HG03558 (cell line): Measurements from ENCODE around the gene USP32.
"Not testable (repeated sequence)": the region's sequence is repeated elsewhere in the genome, so short reads cannot be mapped to it uniquely, and the experiment has no call there.

Experiments
- ATAC-seq: cut with Tn5 transposase; IDR thresholded peaks from one replicate; pipeline ENCODE4 v1.9.1; 2021; ENCODE audit warnings: moderate number of reproducible peaks; ENCODE audit not compliant: unreplicated experiment; ENCODE audit errors: extremely low read depth

Gene USP32

DNA sequence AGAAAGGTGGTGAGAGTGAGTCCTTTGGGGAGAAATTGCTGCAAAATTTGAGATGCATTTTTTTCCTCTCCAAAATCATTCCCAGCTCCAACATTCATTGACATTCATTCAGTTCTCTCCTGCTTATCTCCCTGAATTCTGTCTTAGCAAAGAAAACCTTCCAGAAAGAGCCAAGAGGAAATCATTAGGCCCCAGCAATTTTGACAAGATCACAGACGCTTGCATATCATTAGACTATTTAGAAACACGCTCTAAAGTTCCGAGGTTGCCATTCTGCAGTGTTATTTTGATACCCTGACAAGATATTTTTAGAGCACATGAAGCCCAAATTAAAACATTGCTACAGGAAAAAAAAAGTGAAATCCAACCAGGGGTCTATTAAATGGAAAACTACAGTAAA, 20.8 kb upstream of the USP32 start:
- ATAC-seq = no peak

GRCh38 chr17:60410001-60410400, 18.1 kb upstream of the USP32 start:
- no peak for ATAC-seq

DNA sequence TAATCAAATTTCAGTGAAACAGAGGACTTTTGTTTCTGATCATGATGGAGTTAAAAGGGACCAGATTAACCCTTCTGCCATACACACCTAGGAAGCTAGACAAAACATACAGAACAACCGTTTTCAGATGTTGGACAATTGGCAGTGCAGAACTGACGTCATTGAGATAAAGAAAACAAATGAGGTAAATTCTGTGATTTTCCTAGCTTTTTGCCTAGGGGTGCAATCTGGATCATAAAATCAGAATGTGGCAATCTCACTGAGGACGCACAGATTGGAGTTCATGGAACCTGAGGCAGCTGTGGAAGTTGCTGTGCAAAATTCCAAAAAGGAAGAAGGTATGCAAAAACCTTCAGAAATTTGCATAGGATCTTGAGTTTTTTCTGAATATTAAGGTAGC, 15.0 kb upstream of the USP32 start:
- no peak for ATAC-seq

DNA sequence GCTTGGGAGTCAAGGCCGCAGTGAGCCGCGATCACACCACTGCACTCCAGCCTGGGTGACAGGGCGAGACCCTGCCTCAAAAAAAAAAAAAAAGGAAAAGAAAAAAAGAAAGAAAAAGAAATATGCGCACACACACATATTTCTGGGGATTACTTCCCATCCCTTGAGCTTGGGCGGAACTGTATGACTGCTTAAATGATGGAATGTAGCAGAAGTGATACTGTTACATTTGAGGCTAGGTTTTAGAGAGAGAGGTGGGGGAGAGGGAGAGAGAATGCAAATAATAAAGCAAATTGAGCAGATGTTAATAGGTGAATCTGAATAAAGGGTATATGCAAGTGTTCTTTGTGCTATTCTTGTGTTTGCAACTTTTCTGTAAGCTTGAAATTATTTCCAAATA, 12.0 kb upstream of the USP32 start:
- no peak for ATAC-seq

GRCh38 chr17:60403523-60403810, 11.5 kb upstream of the USP32 start:
- ATAC-seq = no peak

DNA sequence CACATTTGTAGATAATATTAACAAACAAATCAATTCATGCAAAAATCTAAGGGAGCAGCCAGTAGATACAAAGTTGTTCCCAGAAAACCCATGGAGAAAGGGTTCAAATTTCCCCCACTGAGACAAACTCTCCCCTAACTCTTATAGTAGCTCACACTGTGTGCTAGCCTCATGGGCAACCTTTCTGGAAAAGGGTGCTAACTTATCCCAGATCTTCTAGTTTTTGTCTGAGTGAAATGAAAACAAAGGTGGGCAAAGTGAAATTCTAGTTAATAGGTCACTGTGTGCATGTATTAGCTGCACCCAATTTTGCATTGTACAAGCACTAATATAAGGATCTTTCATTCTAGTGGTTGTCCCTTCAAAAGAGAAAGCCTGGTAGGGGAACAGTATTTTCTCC, 9.9 kb upstream of the USP32 start:
- ATAC-seq = no peak

DNA sequence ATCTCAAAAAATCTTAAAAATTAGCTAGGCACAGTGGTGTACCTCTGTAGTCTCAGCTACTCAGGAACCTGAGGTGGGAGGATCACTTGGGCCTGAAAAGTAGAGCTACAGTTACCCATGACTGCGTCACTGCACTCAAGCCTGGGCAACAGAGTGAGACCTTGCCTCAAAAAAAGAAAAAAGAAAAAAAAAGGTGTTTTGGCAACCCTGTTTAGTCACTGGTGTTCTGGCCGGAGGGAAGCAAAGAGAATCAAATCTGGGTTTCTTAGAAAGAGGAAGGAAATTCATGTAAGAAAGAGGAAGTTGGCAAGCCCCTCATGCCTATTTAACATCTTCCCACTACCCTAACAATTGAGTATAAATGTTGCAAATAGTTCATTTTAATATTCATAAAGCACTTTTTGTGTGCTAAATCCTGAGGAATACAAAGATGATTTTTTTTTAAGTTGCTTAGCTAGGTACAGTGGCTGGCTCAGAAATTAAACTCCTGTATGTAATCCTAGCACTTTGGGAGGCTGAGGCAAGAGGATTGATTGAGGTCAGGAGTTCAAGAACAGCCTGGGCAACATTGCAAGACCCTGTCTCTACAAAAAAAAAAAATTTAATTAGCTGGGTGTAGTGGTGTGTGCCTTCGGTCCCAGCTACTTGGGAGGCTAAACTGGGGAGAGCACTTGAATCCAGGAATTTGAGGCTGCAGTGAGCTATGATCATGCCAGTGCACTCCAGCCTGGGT, 6.5 kb upstream of the USP32 start:
- peak; percentile 43 for ATAC-seq

GRCh38 chr17:60396412-60396811, 4.5 kb upstream of the USP32 start:
- no peak for ATAC-seq

DNA sequence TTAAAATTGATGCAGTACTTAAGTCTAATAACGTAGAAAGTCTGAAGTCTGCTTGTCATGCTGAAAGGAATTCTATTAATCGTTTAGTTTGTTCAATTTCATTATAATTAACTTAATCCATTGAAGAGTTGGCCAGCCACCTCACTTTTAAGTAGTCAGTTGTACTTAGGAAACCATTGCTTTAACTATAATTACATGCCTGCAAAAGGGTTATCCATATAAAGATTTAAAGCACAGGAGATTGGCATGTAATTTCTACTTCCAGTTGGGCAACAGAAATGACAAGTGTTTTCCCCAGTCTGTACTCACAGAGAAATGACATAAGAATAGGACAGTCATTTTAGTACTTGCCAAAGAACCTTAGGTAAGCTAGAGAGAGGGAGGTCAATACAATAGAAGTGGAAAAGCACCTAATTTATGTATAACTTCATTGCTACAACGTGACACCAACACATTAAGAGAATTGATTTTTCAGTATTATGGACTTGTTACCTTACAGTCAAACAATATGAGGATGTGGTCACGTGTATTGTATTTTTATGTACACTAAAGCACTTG, 3.7 kb upstream of the USP32 start:
- ATAC-seq = no peak

DNA sequence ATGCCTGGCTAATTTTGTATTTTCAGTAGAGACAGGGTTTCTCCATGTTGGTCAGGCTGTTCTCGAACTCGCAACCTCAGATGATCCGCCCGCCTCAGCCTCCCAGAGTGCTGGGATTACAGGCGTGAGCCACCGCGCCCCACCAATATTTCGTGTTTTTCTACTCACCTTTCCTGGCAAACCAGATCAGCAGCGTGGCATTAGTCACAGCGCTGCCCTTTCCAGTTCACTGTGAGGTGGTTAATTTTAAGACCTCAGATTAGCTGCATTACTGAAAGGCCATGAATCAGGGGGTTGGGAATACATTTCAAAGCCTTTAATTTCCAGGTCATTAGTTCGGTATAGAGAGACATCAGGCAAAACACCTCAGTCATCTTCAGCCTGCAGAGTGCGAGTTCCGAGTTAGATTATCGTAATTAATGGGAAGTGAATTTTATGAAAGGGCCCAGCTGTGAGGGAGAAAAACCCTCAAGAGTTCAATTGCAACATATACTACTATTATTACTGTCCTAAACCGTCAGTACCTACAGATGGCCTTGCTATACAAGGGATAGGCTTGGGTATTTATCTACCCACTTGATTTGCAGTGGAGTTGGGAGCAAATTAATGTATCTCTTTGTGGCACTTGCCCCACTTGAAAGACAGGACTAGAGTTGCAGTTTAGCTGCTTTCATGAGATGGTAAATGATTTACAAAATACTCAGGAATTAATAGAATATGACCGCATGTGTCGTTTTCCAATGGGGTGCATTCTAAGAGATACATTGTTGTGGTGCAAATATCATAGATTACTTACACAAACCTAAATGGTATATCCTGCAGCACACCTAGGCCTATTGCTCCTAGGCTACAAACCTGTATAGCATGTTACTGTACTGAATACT, 2.1 kb upstream of the USP32 start:
- ATAC-seq = no peak

DNA sequence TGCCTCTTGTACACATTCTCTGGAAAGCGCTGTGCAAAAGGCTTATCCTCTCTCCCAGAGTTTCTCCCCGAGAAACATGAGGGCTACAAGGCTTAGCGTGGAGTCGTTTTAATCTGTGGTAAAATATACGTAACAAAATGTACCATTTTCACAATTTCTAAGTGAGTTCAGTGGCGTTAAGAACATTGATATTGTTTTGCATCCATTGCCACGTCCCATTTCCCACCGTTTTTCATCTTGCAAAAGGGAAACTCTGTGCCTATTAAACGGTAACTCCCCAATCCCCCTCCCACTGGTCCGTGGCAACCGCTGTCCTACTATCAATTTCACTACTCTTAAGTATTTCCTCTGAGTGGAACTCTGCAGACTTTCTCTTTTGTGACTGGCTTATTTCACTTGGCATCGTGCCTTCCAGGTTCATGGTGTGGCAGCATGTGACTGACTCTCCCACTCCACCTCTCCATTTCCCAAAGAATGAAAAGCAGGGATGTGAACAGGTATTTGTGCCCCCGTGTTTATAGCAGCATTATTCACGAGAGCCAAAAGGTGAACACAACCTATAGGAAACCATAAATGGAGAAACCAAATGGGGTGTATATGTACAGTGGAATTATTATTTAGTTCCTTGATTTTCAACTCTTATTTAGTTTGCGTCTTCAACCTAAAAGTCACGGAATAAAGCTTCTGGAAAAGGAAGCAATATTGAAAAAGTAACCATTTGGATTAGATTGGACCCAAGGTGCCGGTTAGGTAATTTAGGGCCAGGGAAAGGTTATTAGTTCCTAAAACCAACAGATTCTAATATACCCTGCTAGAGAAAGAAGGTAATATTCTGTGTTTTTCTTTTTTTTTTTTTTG, 1.1 kb upstream of the USP32 start:
- no peak for ATAC-seq

- ATAC-seq = no peak
Observed at GRCh38 chr17:60391471-60392041, 377 bp downstream of the USP32 start.

DNA sequence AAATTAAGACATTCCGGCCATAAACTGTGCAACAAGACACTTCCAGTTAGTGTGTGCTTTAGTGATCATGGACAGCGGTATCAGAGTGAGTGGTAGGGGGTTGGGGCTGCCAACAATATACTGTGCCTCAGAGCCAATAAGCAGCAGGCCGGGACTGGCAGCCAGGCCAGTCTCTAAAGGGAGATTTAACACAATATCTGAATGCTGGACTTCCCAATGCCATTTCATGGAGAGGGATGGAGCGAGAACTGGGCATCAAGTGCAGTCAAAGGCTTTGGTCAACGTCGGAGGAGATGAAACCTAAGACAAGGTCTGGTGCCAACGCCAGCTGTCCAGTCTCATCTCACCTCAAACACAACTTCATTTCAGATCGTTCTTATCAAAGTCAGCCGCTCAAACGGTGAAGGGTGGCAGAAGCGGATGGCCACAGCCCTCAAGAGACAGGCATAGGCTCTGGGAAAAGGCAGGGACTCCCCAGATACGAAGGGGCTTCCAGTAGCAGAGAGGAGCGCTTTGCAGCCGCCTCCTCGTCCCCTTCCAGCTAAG, 935 bp downstream of the USP32 start:
- no peak for ATAC-seq

GRCh38 chr17:60390186-60390585, 1.7 kb downstream of the USP32 start:
- ATAC-seq = no peak

DNA sequence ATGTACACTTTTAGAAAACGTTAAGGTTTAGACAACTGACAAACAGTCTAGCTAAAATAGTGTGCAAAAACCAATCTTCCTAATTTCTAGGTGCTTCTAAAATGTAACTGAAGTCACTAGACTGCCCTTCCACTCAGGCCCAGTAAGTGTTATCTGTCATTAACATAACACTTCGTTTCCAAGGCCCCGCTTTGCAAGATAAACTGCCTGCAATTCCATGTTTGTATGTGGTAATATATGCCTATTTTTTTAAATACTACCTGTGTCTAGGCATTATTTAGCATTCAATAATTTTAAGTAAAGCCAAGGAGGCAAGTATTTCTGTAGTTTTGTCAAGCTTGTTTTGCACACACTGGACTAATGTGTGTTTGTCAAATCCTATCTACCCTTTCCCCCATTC, 3.2 kb downstream of the USP32 start:
- ATAC-seq = no peak

DNA sequence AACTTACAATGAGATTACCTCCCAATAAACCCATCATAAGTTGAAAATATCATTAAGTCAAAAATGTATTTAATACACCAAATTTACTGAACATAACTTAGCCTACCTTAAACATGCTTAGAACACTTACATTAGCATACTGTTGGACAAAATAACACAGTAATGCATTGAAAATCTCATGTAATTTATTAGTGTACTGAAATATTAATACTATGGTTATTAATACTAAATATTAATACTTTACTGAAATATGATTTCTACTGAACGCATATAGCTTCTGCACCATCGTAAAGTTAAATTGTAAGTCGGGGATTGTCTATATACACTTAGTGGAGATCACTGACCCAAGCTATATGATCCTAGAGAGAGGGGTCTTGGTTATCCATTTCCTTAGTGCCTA, 4.3 kb downstream of the USP32 start:
- no peak for ATAC-seq

GRCh38 chr17:60386147-60387058, 5.5 kb downstream of the USP32 start:
- no peak for ATAC-seq

- not testable (repeated sequence) for ATAC-seq
Observed at GRCh38 chr17:60384921-60385320, 7.0 kb downstream of the USP32 start.

- ATAC-seq = no peak
Observed at GRCh38 chr17:60383379-60383778, 8.6 kb downstream of the USP32 start.
